SH-SY5Y (cell line): ENCODE results near the gene PCDH7.

Experiments
- GATA2 ChIP-seq: IDR thresholded peaks from 2 replicates; pipeline ENCODE4 v1.6.1; 2011; ENCODE audit warnings: mild to moderate bottlenecking, low read depth, low read length
- GATA3 ChIP-seq: IDR thresholded peaks from 2 replicates; pipeline ENCODE4 v1.6.1; 2011; ENCODE audit warnings: low read depth, mild to moderate bottlenecking, low read length, moderate library complexity

GRCh38 chr4:30724247-30724646, 4.1 kb downstream of the PCDH7 start:
- TF ChIP-seq GATA3 (no peak), GATA2 (no peak)
